ENCODE results near the gene DHX35. TPM values are rescaled to one million over a fixed set of nuclear protein-coding genes. Genes with fewer than 3 reads are reported as not detected.

DHX35 gene
- total and polyA plus RNA-seq, 2 of the 8 experiments (the other 6 are each of a cell fraction or from before 2014, with no cell fraction given) = 21.9 to 27.7 TPM

DNA sequence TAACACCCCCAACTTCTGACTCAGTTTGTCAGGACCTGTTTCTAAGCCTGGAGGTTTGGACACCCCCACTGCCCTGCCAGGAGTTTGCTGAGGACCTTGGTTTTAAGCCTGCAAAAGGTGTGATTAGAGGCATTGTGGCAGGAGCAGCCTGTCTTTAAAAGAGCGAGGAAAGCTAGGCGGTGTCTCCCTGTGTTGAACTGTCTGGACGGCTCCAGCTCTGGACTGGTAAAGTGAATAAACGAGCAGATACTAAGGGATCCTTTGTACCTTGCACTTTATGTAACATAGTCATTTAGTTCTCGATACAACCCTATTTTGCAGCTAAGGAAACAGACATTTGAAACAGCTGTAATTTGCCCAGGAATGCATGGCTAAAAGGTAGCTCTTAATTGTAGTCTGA, 21.5 kb upstream of the DHX35 start:
- no peak overlapping the region for H3K4me3 ChIP-seq (ENCODE audit: extremely low read depth in 1 of 4, insufficient read depth in 2 of 4, low read depth in 3 of 4, low read length in 4 of 4)
- no peak overlapping the region for H3K4ac ChIP-seq (replicated peaks; ENCODE audit: insufficient read length, low read depth, low read length)
- H3K36me3 ChIP-seq (ENCODE audit: control insufficient read depth in 2 of 4, insufficient read depth in 4 of 4, low read length in 3 of 4) = peaks cover 7 to 55% (median 30%) of the 10 kb centered on the region in 4 experiments; a peak in 6 of 8 replicates
- H2BK5ac ChIP-seq (ENCODE audit: low read depth, low read length) = no peak overlapping the region
- TF ChIP-seq GTF2F1 (IDR thresholded peaks at IDR 0.05; ENCODE audit: borderline replicate concordance, low read depth, low read length) = no peak
- TF ChIP-seq BCL11A (IDR thresholded peaks at IDR 0.05; ENCODE audit: low read depth in 2 of 2, low read length in 2 of 2) = no peak
- no peak for TF ChIP-seq TEAD4 (IDR thresholded peaks at IDR 0.05; ENCODE audit: low read depth, low read length)
- no peak for TF ChIP-seq HDAC6 (IDR thresholded peaks at IDR 0.05; ENCODE audit: low read depth, low read length)
- no peak for TF ChIP-seq POU5F1 (IDR thresholded peaks at IDR 0.05; ENCODE audit: low read depth, low read length)
- TF ChIP-seq SP2 (IDR thresholded peaks at IDR 0.05; ENCODE audit: low read length) = no peak
- no peak for TF ChIP-seq CTBP2 (IDR thresholded peaks at IDR 0.05; ENCODE audit: borderline replicate concordance, insufficient read depth, insufficient read length, low read length)
- no peak for TF ChIP-seq SIRT6 (IDR thresholded peaks at IDR 0.05; ENCODE audit: low read length)
- TF ChIP-seq CHD1 (IDR thresholded peaks at IDR 0.05; ENCODE audit: low read depth, low read length) = no peak
- no peak for TF ChIP-seq CEBPB (IDR thresholded peaks at IDR 0.05; ENCODE audit: low read depth, low read length)
- H2BK12ac ChIP-seq (ENCODE audit: low read depth, low read length) = no peak overlapping the region
- H3K23me2 ChIP-seq (ENCODE audit: low read depth, low read length) = no peaks in the 10 kb centered on the region
- H3K9me3 ChIP-seq (ENCODE audit: insufficient read depth in 2 of 2, low read depth in 1 of 2, low read length in 1 of 2) = no peaks in the 10 kb centered on the region
- no peak overlapping the region for H3K4me2 ChIP-seq (ENCODE audit: insufficient read depth in 1 of 2, low read depth in 2 of 2, low read length in 2 of 2)
- no peak overlapping the region for H3K23ac ChIP-seq (ENCODE audit: insufficient read length)
- H2AFZ ChIP-seq (ENCODE audit: low read length) = no peak overlapping the region
- no peak overlapping the region for H2BK15ac ChIP-seq (ENCODE audit: low read length)
- ChIA-PET CTCF (ENCODE audit: partially characterized antibody) (interaction anchor here (0.6 to 2.5 kb wide), 5 partner anchors 12 to 108 kb away, joined by 3 to 10 read pairs (median 5); partner anchors contain the start of gene FAM83D), POLR2A (ENCODE audit: partially characterized antibody) (interaction anchor here (0.8 to 7.9 kb wide), 3 partner anchors 9 to 21 kb away, joined by 3 to 57 read pairs (median 6); partner anchors contain the start of genes DHX35 and FAM83D)
- DNase-seq (ENCODE audit: low read depth in 1 of 2, low spot score in 2 of 2) (no peak), FAIRE-seq (no peak)
- peaks cover 15 to 33% of the 10 kb centered on the region in 2 experiments for H4K20me1 ChIP-seq (replicated peaks in 1 of 2; ENCODE audit: control insufficient read depth in 1 of 2, insufficient read depth in 2 of 2, low read length in 2 of 2)
- H3K27ac ChIP-seq (ENCODE audit: low read depth, low read length) = no peak overlapping the region
- no peak overlapping the region for H4K91ac ChIP-seq (replicated peaks; ENCODE audit: insufficient read length, low read length)
- H4K5ac ChIP-seq (ENCODE audit: insufficient read length, low read depth, low read length) = no peak overlapping the region
- H3K79me2 ChIP-seq (ENCODE audit: control insufficient read depth in 1 of 2, insufficient read depth in 2 of 2, low read length in 2 of 2) = peaks cover 15 to 59% of the 10 kb centered on the region in 2 experiments
- no peak overlapping the region for H2BK20ac ChIP-seq (ENCODE audit: low read length)
- no peak overlapping the region for H3K56ac ChIP-seq (replicated peaks; ENCODE audit: insufficient read length, low read depth, low read length)
- H3K4me1 ChIP-seq (replicated peaks in 1 of 4; ENCODE audit: control insufficient read depth in 3 of 4, insufficient read depth in 4 of 4, low read length in 3 of 4) = peaks cover 0 to 6% (median 0%) of the 10 kb centered on the region in 4 experiments; a peak in 2 of 7 replicates
- no peak overlapping the region for H4K8ac ChIP-seq (ENCODE audit: extremely low read depth, insufficient read depth, low read length)
- H3K14ac ChIP-seq (ENCODE audit: insufficient read length) = no peak overlapping the region
- H2AK5ac ChIP-seq (ENCODE audit: low read depth, low read length) = no peak overlapping the region
- no peak overlapping the region for H3K18ac ChIP-seq (ENCODE audit: extremely low read depth, low read length)
- H3K79me1 ChIP-seq (ENCODE audit: low read depth, low read length) = peaks cover 36% of the 10 kb centered on the region
- H3K9ac ChIP-seq (replicated peaks in 1 of 4; ENCODE audit: extremely low read depth in 1 of 4, low read depth in 3 of 4, low read length in 3 of 4) = no peak overlapping the region
- no peaks in the 10 kb centered on the region for H3K27me3 ChIP-seq (replicated peaks in 1 of 4; ENCODE audit: control insufficient read depth in 3 of 4, extremely low read depth in 1 of 4, insufficient read depth in 3 of 4, low read length in 3 of 4)
- WGBS, 2 experiments (ENCODE audit: extremely low coverage in 1 of 2, insufficient coverage in 1 of 2, insufficient read length in 1 of 2, insufficient replicate concordance in 2 of 2, low coverage in 1 of 2, low lambda C conversion rate in 2 of 2, missing lambda C conversion rate in 1 of 2) = 98% methylated on average over 5 of the region's 5 CpGs; no CpG with 5 or more reads in 1 of the 2 experiments
- no peak overlapping the region for H2BK120ac ChIP-seq (replicated peaks; ENCODE audit: low read depth, low read length)
